H1 (cell line): ENCODE results near the gene ASB4.

Experiments
- ASH2L ChIP-seq: fragments of 200-600, 300-600 bp; sonication (generic); IDR thresholded peaks from one replicate; pipeline ENCODE4 v1.7.1; 2017; ENCODE audit warnings: low read length
- ATF2 ChIP-seq: IDR thresholded peaks from 2 replicates; pipeline ENCODE4 v1.6.1; 2012; ENCODE audit warnings: low read length, inconsistent platforms
- BRCA1 ChIP-seq: IDR thresholded peaks from 2 replicates; pipeline ENCODE4 v1.6.1; 2012; ENCODE audit warnings: low read depth, low read length, improper control_type of control experiment
- CTCF ChIP-seq, 3 experiments: IDR thresholded peaks; 1 replicate in 2 of 3; 2 replicates in 1 of 3; pipeline versions ENCODE4 v1.5.1 to v1.6.1; 2011; ENCODE audit warnings: low read length in 3 of 3, mild to moderate bottlenecking in 3 of 3, inconsistent platforms in 2 of 3, low read depth in 1 of 3, moderate library complexity in 1 of 3; ENCODE audit not compliant: insufficient read depth in 1 of 3; ENCODE audit errors: control extremely low read depth in 1 of 3
- MAX ChIP-seq: IDR thresholded peaks from 2 replicates; pipeline ENCODE4 v1.6.1; 2012; ENCODE audit warnings: inconsistent platforms
- NRF1 ChIP-seq: IDR thresholded peaks from 2 replicates; pipeline ENCODE4 v1.6.1; 2011; ENCODE audit warnings: mild to moderate bottlenecking, low read depth, low read length, improper control_type of control experiment
- POLR2A ChIP-seq, 2 experiments: IDR thresholded peaks; 1 replicate in 1 of 2; 2 replicates in 1 of 2; pipeline ENCODE4 v1.6.1; 2011; ENCODE audit warnings: low read depth in 2 of 2, low read length in 2 of 2, mild to moderate bottlenecking in 2 of 2; ENCODE audit errors: control extremely low read depth in 1 of 2
- POLR2AphosphoS5 ChIP-seq: IDR thresholded peaks from 2 replicates; pipeline ENCODE4 v1.6.1; 2011; ENCODE audit warnings: low read depth, low read length
- SP1 ChIP-seq: IDR thresholded peaks from 2 replicates; pipeline ENCODE4 v1.6.1; 2011; ENCODE audit warnings: low read depth, low read length
- SP2 ChIP-seq: IDR thresholded peaks from 2 replicates; pipeline ENCODE4 v1.6.1; 2012; ENCODE audit warnings: mild to moderate bottlenecking, low read length, inconsistent platforms
- YY1 ChIP-seq: IDR thresholded peaks from 2 replicates; pipeline ENCODE4 v1.6.1; 2011; ENCODE audit warnings: low read depth, mild to moderate bottlenecking, low read length
- ZNF274 ChIP-seq: IDR thresholded peaks from 2 replicates; pipeline ENCODE4 v1.7.0; 2012; ENCODE audit warnings: low read length, borderline replicate concordance; ENCODE audit errors: extremely low read depth

- TF ChIP-seq CTCF (IDR thresholded peaks at IDR 0.05; ENCODE audit: control extremely low read depth in 1 of 3, insufficient read depth in 1 of 3, low read depth in 1 of 3, low read length in 3 of 3) = no peak
- no peak for TF ChIP-seq BRCA1
- no peak for TF ChIP-seq SP1
- no peak for TF ChIP-seq MAX
- TF ChIP-seq POLR2A (IDR thresholded peaks at IDR 0.05; ENCODE audit: control extremely low read depth in 1 of 2, low read depth in 2 of 2, low read length in 2 of 2) = no peak
- TF ChIP-seq NRF1 = no peak
- TF ChIP-seq ASH2L = no peak
- no peak for TF ChIP-seq ATF2
- TF ChIP-seq ZNF274 = no peak
- TF ChIP-seq YY1 = no peak
- no peak for TF ChIP-seq POLR2AphosphoS5
- no peak for TF ChIP-seq SP2
These were observed 44.5 kb upstream of the ASB4 start for GRCh38 chr7:95441042-95441823.
